HEK293T (cell line): Measurements from ENCODE around the gene SLC38A9.
A peak's percentile ranks its signal among the peaks of the same experiment; 100 is the strongest.

Source experiments
- CTCF ChIA-PET: fragments of 350-600 bp; formaldehyde crosslinking; extraction: SDS; loops from one replicate; lab custom pipeline; 2021; ENCODE audit warnings: antibody characterized with exemption, inconsistent platforms; lab: Yijun Ruan, JAX
- POLR2A ChIA-PET: fragments of 350-600 bp; formaldehyde crosslinking; extraction: SDS; loops from one replicate; lab custom pipeline; 2020; ENCODE audit warnings: antibody characterized with exemption, inconsistent platforms; lab: Yijun Ruan, JAX
- DNase-seq: peaks from one replicate; pipeline ENCODE4 v3.0.0; 2012; ENCODE audit warnings: mixed read lengths; ENCODE audit errors: extremely low spot score
- ARNT ChIP-seq: fragments of 450-650 bp; IDR thresholded peaks from 2 replicates; pipeline ENCODE4 v1.6.1; 2017; ENCODE audit warnings: mild to moderate bottlenecking
- BHLHE40 ChIP-seq: fragments of 450-650 bp; IDR thresholded peaks from 2 replicates; pipeline ENCODE4 v1.6.1; 2016; ENCODE audit warnings: mild to moderate bottlenecking, moderate library complexity, borderline replicate concordance
- CTBP1 ChIP-seq: fragments of 450-650 bp; IDR thresholded peaks from 2 replicates; pipeline ENCODE4 v1.6.1; 2016; ENCODE audit warnings: borderline replicate concordance
- ELF4 ChIP-seq: fragments of 450-650 bp; IDR thresholded peaks from 2 replicates; pipeline ENCODE4 v1.6.1; 2017; ENCODE audit warnings: antibody characterized with exemption
- FOXA1 ChIP-seq: fragments of 450-650 bp; IDR thresholded peaks from 2 replicates; pipeline ENCODE4 v1.6.1; 2016; ENCODE audit warnings: mild to moderate bottlenecking
- FOXK2 ChIP-seq: fragments of 450-650 bp; IDR thresholded peaks from 2 replicates; pipeline ENCODE4 v1.6.1; 2016; ENCODE audit warnings: mild to moderate bottlenecking
- FOXM1 ChIP-seq: fragments of 450-650 bp; IDR thresholded peaks from 2 replicates; pipeline ENCODE4 v1.6.1; 2017; ENCODE audit warnings: mild to moderate bottlenecking, borderline replicate concordance
- HDGF ChIP-seq: fragments of 450-650 bp; IDR thresholded peaks from 2 replicates; pipeline ENCODE4 v1.6.1; 2017; ENCODE audit warnings: antibody characterized with exemption, borderline replicate concordance
- L3MBTL2 ChIP-seq: fragments of 450-650 bp; conservative IDR thresholded peaks from 2 replicates; pipeline ENCODE4 v1.6.1; 2016; ENCODE audit warnings: mild to moderate bottlenecking
- LEF1 ChIP-seq: fragments of 450-650 bp; IDR thresholded peaks from 2 replicates; pipeline ENCODE4 v1.6.1; 2017; ENCODE audit warnings: mild to moderate bottlenecking, borderline replicate concordance
- NFRKB ChIP-seq: fragments of 450-650 bp; IDR thresholded peaks from 2 replicates; pipeline ENCODE4 v1.6.1; 2016; ENCODE audit warnings: mild to moderate bottlenecking, moderate library complexity
- SP1 ChIP-seq: fragments of 450-650 bp; IDR thresholded peaks from 2 replicates; pipeline ENCODE4 v1.6.1; 2017
- SUZ12 ChIP-seq: fragments of 450-650 bp; IDR thresholded peaks from 2 replicates; pipeline ENCODE4 v1.6.1; 2016; ENCODE audit warnings: mild to moderate bottlenecking
- TARDBP ChIP-seq: fragments of 450-650 bp; IDR thresholded peaks from 2 replicates; pipeline ENCODE4 v1.6.1; 2016
- ZNF384 ChIP-seq: fragments of 450-650 bp; IDR thresholded peaks from 2 replicates; pipeline ENCODE4 v1.6.1; 2016
- TF ChIP-seq, protein P1 (sequence below): fragments of 450-650 bp; IDR thresholded peaks from 2 replicates; pipeline ENCODE4 v1.6.1; 2016

The SLC38A9 gene

GRCh38 chr5:55711507-55712022 lies 559 bp downstream of the SLC38A9 start:
- ChIA-PET POLR2A (no interaction called here), CTCF (no interaction called here)
- peak; percentile 22 for DNase-seq
- no peak for TF ChIP-seq SUZ12
- no peak for TF ChIP-seq ARNT
- TF ChIP-seq FOXK2, result no peak
- no peak for TF ChIP-seq HDGF
- TF ChIP-seq ZNF384, result no peak
- no peak for TF ChIP-seq NFRKB

DNA sequence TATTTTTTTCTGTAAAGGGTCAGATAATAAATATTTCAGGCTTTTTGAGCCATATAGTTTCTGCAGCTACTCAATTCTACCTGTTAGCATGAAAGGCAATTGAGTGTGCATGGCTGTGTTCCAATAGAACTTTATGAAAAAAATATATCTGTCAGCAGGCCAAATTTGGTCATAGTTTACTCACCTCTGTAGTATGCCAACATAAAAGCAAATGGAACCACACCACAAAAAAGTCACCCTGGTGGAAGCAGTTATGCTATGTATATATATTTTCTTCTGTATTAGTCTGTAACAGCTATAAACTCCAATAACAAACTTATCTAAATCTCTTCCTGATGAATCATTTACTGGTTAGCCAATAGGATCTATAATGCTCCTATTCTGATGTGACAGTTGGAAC lies 3.4 kb downstream of the SLC38A9 start:
- POLR2A ChIA-PET, result no interaction called here
- CTCF ChIA-PET, result no interaction called here
- DNase-seq, result no peak
- TF ChIP-seq L3MBTL2 (no peak), ARNT (no peak), ZNF384 (no peak), NFRKB (no peak), LEF1 (no peak), FOXM1 (no peak), FOXA1 (no peak), BHLHE40 (no peak), SP1 (no peak), FOXK2 (no peak), TARDBP (no peak), ELF4 (no peak), CTBP1 (no peak), HDGF (no peak), SUZ12 (no peak)
- TF ChIP-seq, protein P1, sequence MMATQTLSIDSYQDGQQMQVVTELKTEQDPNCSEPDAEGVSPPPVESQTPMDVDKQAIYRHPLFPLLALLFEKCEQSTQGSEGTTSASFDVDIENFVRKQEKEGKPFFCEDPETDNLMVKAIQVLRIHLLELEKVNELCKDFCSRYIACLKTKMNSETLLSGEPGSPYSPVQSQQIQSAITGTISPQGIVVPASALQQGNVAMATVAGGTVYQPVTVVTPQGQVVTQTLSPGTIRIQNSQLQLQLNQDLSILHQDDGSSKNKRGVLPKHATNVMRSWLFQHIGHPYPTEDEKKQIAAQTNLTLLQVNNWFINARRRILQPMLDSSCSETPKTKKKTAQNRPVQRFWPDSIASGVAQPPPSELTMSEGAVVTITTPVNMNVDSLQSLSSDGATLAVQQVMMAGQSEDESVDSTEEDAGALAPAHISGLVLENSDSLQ, result no peak

DNA sequence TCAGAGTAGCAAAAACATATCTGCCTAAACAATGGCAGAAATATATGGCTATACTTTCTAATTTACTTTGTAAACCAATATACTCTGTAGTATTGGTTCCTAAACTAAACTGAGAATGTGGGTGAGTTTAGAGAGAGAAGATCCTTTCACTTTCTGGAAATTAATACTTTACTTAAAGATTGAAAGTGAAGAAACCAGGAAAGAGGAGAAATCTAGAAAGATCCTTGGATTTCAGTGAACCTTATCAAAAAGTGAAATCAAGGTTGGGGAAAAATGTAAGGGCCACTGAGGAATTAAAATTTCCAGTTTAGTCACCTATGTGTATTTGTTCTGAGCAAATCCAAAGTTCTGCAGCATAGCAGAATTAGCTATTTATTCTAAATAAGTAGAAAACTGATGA lies 5.9 kb downstream of the SLC38A9 start:
- no peak for DNase-seq
- CTCF ChIA-PET, result no interaction called here
- POLR2A ChIA-PET, result no interaction called here
- TF ChIP-seq TARDBP (no peak), ARNT (no peak), FOXM1 (no peak), HDGF (no peak), L3MBTL2 (no peak), SP1 (no peak)

- ChIA-PET POLR2A (no interaction called here), CTCF (no interaction called here)
- TF ChIP-seq FOXK2, result no peak
- TF ChIP-seq, protein P1, result no peak
- TF ChIP-seq LEF1, result no peak
- TF ChIP-seq FOXA1, result no peak
- TF ChIP-seq FOXM1, result no peak
- no peak for TF ChIP-seq HDGF
- TF ChIP-seq ELF4, result no peak
- TF ChIP-seq TARDBP, result no peak
- no peak for TF ChIP-seq BHLHE40
- no peak for TF ChIP-seq ARNT
- TF ChIP-seq L3MBTL2, result no peak
- no peak for DNase-seq
Measured at GRCh38 chr5:55702598-55703345, 9.4 kb downstream of the SLC38A9 start.

- ChIA-PET POLR2A (no interaction called here), CTCF (no interaction called here)
- TF ChIP-seq ZNF384, result no peak
- TF ChIP-seq, protein P1, result no peak
- no peak for TF ChIP-seq LEF1
- TF ChIP-seq FOXA1, result no peak
- no peak for TF ChIP-seq SUZ12
- TF ChIP-seq HDGF, result no peak
- no peak for TF ChIP-seq TARDBP
- TF ChIP-seq L3MBTL2, result no peak
- TF ChIP-seq NFRKB, result no peak
- no peak for TF ChIP-seq SP1
- TF ChIP-seq BHLHE40, result no peak
- TF ChIP-seq CTBP1, result no peak
- no peak for TF ChIP-seq ARNT
- no peak for TF ChIP-seq ELF4
- no peak for DNase-seq
Measured at GRCh38 chr5:55701462-55702103, 10.5 kb downstream of the SLC38A9 start.

- CTCF ChIA-PET, result no interaction called here
- no peak for DNase-seq
- POLR2A ChIA-PET, result no interaction called here
- no peak for TF ChIP-seq CTBP1
- no peak for TF ChIP-seq SUZ12
- no peak for TF ChIP-seq FOXA1
- no peak for TF ChIP-seq ARNT
- no peak for TF ChIP-seq TARDBP
- TF ChIP-seq, protein P1, result no peak
- no peak for TF ChIP-seq ELF4
Measured at GRCh38 chr5:55700745-55701144, 11.4 kb downstream of the SLC38A9 start.
